T-helper 1 cell treated with Interleukin-12 subunit alpha and Interleukin-12 subunit beta and Interleukin-4 antibody, amounts not matched to agents 30 μg/mL and 1 μg/mL, for 36 hours (primary cell): ENCODE measurements around the gene CPNE8.

Experiments used
- H3K27ac Mint-ChIP-seq: one replicate; pipeline ENCODE4 v1.8.0; 2021; ENCODE audit warnings: mild to moderate bottlenecking, mixed read lengths
- H3K27me3 Mint-ChIP-seq: one replicate; pipeline ENCODE4 v1.8.0; 2021; ENCODE audit warnings: low read depth, mixed read lengths
- H3K36me3 Mint-ChIP-seq: one replicate; pipeline ENCODE4 v1.8.0; 2021; ENCODE audit warnings: low read depth, mixed read lengths
- H3K4me1 Mint-ChIP-seq: one replicate; pipeline ENCODE4 v1.8.0; 2021; ENCODE audit warnings: low read depth, mixed read lengths
- H3K4me3 Mint-ChIP-seq: one replicate; pipeline ENCODE4 v1.8.0; 2021; ENCODE audit warnings: mild to moderate bottlenecking, moderate library complexity, mixed read lengths
- H3K9me3 Mint-ChIP-seq: one replicate; pipeline ENCODE4 v1.8.0; 2021; ENCODE audit warnings: mixed read lengths

Gene CPNE8

DNA sequence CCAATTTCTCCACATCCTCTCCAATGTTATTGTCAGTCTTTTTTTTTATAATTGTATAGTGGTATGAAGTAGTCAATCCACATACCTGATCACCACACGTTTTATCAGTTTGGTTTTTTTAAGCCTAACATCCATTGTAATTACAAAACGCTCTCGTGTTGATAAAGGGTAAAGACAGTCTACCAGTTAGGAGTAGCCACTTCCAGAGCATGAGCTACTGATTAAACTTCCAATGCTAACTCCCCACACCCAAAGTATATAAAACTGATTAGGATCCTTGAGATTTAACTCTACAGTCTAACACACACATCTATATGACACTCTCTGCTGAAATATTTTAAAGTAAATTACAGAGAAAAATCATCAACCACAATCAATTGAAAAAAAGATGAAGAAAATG, 20.7 kb downstream of the CPNE8 start:
- no peaks in the 10 kb centered on the region for H3K4me1 Mint-ChIP-seq
- no peaks in the 10 kb centered on the region for H3K9me3 Mint-ChIP-seq
- H3K27me3 Mint-ChIP-seq = no peaks in the 10 kb centered on the region
- no peak overlapping the region for H3K4me3 Mint-ChIP-seq
- no peaks in the 10 kb centered on the region for H3K36me3 Mint-ChIP-seq
- H3K27ac Mint-ChIP-seq = no peak overlapping the region

DNA sequence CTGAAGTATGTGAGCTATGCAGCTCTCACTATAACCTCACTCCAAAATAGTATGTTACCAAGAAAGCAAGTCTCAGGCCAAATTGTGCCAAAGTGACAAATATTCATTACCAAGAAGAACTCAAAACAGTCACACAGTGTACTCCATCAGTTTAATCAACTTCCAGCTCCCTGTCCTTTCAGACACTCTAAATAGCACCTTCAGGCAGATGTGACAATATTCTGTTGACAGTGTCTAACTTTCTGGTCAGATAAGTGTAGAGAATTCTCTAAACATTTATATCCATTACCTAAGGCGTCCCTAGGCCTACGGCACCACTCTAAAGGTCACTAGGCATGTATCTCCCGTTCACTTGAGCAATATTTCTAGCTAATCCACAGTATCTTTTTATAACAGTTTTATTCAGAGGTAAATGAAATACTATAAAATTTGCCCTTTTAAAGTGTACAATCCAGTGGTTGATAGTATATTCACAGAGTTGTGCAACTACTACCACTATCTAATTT, 21.7 kb downstream of the CPNE8 start:
- Mint-ChIP-seq H3K36me3 (no peaks in the 10 kb centered on the region), H3K4me1 (no peaks in the 10 kb centered on the region), H3K4me3 (no peak overlapping the region), H3K27me3 (no peaks in the 10 kb centered on the region), H3K9me3 (no peaks in the 10 kb centered on the region), H3K27ac (no peak overlapping the region)

DNA sequence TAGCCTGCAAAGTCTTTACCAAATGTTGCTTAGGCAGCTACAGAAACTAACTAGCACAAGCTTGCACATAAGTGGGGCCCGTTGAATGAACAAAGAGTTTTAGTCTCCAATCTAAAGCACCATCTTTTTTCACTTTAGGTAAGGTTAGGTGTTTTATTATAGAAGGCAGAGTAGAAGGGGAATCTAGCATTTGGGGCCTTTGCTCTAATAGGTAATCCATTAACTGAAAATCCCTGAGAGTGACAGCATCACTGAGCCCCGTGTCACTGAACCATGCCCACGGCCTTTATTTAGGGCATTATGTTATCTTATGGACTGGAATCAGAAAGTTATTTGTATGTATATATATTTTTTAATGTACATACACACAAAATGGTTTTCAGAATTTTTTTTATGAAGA, 25.1 kb downstream of the CPNE8 start:
- Mint-ChIP-seq H3K9me3 (no peaks in the 10 kb centered on the region), H3K4me3 (no peak overlapping the region), H3K4me1 (no peaks in the 10 kb centered on the region), H3K27ac (no peak overlapping the region), H3K27me3 (no peaks in the 10 kb centered on the region), H3K36me3 (no peaks in the 10 kb centered on the region)

DNA sequence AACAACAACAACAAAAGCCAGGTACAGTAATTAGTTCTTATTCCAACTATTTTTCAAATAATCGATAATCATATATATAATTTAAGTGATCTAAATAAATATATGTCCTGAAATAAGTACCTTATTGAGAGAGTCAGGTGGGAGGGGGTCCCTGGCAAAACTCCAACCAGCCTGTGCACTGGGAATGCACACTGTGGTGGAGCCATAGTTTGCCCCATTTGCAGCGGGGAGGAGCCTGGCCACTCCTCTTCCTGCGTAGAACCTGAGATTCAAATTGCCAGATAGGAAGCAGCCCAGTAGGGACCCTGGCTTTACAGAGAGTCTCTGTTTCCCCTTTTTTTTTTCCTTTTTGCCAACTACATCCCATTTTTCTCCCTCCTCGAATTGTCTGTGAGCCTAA, 26.4 kb downstream of the CPNE8 start:
- Mint-ChIP-seq H3K36me3 (no peaks in the 10 kb centered on the region), H3K27ac (no peak overlapping the region), H3K4me1 (no peaks in the 10 kb centered on the region), H3K9me3 (no peaks in the 10 kb centered on the region), H3K4me3 (no peak overlapping the region), H3K27me3 (no peaks in the 10 kb centered on the region)

DNA sequence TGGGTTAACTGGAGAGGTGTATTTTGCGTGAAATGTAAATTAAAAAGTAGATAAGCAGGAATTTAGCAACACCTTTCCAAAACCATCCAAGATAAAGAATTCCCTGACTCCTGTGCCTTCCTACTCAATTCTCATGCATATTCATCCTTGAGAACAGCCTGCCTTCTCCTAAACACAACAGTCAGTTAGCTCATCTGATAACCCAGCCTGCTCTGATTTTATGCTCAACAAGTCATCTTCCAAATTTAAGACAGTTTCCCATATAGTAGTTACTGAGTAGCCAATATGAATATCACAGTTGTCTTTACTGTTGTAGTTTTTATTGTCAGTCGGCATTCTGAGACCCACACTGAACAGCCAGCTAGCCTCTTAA, 27.1 kb downstream of the CPNE8 start:
- Mint-ChIP-seq H3K4me3 (no peak overlapping the region), H3K4me1 (no peaks in the 10 kb centered on the region), H3K27ac (no peak overlapping the region), H3K27me3 (no peaks in the 10 kb centered on the region), H3K9me3 (no peaks in the 10 kb centered on the region), H3K36me3 (no peaks in the 10 kb centered on the region)

DNA sequence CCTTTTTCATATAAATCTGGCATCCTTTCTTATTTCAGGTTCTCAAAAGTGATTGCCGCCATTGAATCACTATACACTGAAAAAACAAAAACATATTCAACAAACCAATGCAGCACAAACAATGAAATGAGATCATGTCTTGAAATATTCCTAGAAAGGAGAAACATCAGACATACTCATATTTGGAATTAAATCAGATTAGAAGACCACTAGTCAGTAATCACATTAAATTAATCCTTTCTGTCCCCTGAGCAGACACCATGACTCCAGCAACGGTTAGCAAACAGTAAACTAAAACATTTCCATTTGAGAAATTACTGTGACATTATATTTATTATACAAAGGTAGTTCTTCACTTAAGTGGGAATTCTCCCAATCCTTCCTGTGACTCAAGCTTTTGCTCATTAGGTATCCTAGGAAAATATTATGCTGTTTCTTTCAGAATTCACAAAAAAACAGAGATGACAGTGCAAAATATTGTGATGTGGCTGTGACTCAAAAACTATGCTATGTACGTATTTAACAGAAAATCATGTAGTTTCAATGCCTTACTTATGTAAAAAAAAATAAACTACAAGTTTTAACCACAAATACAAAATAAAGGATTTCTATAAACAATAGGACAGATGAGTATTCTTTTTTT, 29.7 kb downstream of the CPNE8 start:
- Mint-ChIP-seq H3K27me3 (no peaks in the 10 kb centered on the region), H3K9me3 (no peaks in the 10 kb centered on the region), H3K4me3 (no peak overlapping the region), H3K4me1 (no peaks in the 10 kb centered on the region), H3K27ac (no peak overlapping the region), H3K36me3 (no peaks in the 10 kb centered on the region)

DNA sequence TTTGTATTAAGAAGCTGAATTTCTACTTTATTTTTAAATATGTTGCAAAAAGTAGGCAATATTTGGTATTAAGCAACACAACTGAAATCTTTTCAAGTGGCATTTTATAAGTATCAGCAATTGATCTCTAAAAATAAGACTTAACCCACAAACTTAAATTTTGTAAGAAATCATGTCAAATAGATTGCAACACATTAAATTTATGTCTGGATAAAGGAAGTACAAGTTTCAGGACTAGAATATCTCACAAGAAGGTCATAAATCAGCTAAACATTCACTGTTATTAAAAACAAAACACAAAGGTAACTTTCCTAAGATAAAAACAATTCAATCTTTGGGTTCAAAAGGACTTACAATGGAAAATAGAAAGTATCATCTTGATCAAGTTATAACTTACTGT, 32.8 kb downstream of the CPNE8 start:
- no peaks in the 10 kb centered on the region for H3K27me3 Mint-ChIP-seq
- H3K4me3 Mint-ChIP-seq = no peak overlapping the region
- H3K9me3 Mint-ChIP-seq = no peaks in the 10 kb centered on the region
- H3K4me1 Mint-ChIP-seq = no peaks in the 10 kb centered on the region
- H3K27ac Mint-ChIP-seq = no peak overlapping the region
- no peaks in the 10 kb centered on the region for H3K36me3 Mint-ChIP-seq

DNA sequence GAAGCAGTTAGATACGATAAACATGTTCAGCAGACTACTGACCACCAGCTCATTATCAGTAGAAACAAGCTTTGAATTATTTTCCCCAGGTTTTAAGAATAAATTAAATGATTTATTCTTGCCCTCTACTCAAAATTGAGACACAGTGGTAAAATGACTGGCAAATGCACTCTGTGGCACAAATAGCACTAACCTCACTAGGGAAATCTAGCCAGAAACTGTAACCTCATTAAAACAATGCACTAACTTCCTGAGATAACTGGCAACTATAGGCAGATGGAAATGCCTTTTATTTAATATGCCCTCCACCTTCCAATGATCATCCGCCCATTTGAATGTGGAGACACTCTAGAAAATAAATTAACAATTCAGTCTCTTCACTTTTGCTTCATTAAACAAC, 33.2 kb downstream of the CPNE8 start:
- H3K27ac Mint-ChIP-seq = no peak overlapping the region
- no peaks in the 10 kb centered on the region for H3K4me1 Mint-ChIP-seq
- H3K9me3 Mint-ChIP-seq = no peaks in the 10 kb centered on the region
- H3K36me3 Mint-ChIP-seq = no peaks in the 10 kb centered on the region
- no peaks in the 10 kb centered on the region for H3K27me3 Mint-ChIP-seq
- no peak overlapping the region for H3K4me3 Mint-ChIP-seq

DNA sequence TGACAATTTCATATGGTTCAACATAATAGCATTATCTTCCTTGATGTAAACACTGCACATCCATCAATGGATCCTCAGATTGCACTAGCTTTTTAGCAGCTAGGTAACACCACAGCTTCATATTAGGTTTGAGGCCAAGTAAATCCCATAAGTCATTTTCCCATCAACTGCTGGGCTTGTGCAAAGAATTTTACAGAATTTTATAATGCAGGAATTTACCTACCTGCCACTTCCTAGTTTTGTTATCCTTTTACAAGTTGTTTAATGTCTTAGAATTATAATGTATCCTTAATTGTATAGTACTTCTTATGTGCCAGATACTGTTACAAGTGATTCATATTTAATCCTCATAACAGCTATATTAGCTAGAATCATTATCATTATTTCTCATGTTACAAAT, 36.4 kb downstream of the CPNE8 start:
- no peaks in the 10 kb centered on the region for H3K36me3 Mint-ChIP-seq
- H3K4me1 Mint-ChIP-seq = no peaks in the 10 kb centered on the region
- no peaks in the 10 kb centered on the region for H3K27me3 Mint-ChIP-seq
- no peak overlapping the region for H3K4me3 Mint-ChIP-seq
- no peaks in the 10 kb centered on the region for H3K9me3 Mint-ChIP-seq
- no peak overlapping the region for H3K27ac Mint-ChIP-seq

DNA sequence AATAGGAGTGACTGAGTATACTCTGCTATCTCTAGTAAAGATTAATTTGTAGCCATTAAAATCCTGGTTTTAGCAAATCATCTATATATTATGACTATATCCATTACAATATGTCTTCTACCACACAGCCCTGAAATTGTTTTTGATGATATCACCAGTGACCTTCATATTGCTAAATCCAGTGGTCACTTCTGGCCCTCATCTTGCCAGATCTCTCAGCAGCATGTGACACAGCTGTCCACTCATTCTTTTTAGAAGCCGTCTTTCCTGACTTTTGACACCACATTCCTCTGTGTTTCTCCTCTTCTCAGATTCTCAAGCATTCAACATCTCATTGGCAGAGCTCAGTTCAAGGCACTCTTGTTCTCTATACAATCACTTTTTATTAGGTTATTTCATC, 54.9 kb downstream of the CPNE8 start:
- Mint-ChIP-seq H3K27me3 (no peaks in the 10 kb centered on the region), H3K27ac (no peak overlapping the region), H3K4me1 (no peaks in the 10 kb centered on the region), H3K4me3 (no peak overlapping the region), H3K9me3 (peaks cover 8% of the 10 kb centered on the region), H3K36me3 (peaks cover 2% of the 10 kb centered on the region)

DNA sequence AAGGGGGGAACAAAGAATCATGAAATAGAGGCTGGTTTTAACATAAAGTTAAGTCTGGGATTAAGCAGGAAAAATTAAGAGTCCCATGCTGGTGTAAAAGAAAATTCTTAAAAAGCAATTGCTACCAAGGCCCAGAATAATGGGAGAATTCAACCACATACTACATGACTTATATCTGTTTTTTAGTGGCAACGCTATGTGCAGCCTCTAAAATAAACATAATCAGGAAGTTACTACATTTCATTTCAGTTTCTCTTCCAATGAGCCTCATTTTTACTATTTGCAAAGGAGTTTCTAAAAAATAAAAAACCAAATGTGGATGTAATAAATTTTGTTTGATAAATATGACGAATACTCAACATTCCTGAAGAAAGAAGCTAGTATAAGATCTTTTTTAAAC, 58.1 kb downstream of the CPNE8 start:
- Mint-ChIP-seq H3K4me3 (no peak overlapping the region), H3K9me3 (peaks cover 4% of the 10 kb centered on the region), H3K27ac (no peak overlapping the region), H3K27me3 (no peaks in the 10 kb centered on the region), H3K4me1 (no peaks in the 10 kb centered on the region), H3K36me3 (peaks cover 2% of the 10 kb centered on the region)

DNA sequence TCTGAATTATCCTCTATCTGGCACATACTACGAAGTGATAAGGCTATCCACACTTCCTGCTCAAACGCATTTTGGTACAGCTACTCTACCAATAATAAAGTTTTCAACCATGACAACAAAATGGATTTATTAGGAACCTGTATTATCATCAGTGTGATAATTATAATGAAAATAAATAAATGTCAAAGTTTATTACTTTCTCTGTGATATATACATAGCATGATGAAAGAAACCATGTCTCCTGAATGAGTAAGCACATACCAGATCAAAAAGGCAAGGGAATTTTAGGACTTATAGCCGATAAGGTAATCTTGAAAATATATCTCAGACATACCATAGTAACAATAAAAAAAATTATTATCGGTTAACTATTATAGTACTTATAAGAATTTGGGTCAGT, 61.1 kb downstream of the CPNE8 start:
- no peaks in the 10 kb centered on the region for H3K27me3 Mint-ChIP-seq
- no peak overlapping the region for H3K27ac Mint-ChIP-seq
- no peak overlapping the region for H3K4me3 Mint-ChIP-seq
- no peaks in the 10 kb centered on the region for H3K36me3 Mint-ChIP-seq
- no peaks in the 10 kb centered on the region for H3K9me3 Mint-ChIP-seq
- no peaks in the 10 kb centered on the region for H3K4me1 Mint-ChIP-seq

DNA sequence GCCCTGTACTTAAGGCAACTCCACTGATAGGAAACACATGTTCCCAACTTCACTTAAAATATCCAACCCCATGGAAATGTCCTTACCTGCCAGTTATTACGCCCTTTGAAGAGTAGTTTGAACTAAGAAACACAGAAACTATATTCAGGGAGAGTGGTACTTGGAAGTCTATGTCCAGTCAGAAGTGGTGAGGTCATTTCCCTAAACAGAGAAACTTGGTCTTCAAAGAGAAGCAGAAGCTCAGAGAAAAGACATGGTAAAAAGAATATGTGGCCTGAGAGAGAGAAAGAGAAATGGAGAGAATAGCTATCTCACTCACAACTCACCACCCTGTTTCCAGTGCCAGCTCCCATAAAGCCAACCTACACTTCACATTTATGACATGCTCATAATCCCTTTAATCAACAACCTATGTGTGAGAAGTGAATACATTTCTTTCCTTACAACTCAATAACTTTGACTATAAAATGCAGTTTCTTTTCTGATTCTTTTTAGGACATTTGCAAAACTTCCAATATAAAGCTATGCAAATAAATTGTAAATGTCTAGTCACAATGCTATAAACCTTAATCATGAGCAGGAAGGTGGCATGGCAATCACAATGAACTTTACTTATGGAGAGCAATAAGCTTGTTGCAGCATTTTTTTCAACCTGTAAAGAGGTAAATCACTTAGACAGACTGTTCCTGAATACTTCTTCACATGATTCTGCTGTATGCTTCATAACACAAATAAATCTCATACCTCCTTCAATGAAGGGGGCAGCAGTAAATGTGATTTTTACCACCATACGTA, 67.1 kb downstream of the CPNE8 start:
- Mint-ChIP-seq H3K9me3 (no peaks in the 10 kb centered on the region), H3K27me3 (no peaks in the 10 kb centered on the region), H3K36me3 (peaks cover 1% of the 10 kb centered on the region), H3K27ac (no peak overlapping the region), H3K4me3 (no peak overlapping the region), H3K4me1 (peaks cover 2% of the 10 kb centered on the region)

DNA sequence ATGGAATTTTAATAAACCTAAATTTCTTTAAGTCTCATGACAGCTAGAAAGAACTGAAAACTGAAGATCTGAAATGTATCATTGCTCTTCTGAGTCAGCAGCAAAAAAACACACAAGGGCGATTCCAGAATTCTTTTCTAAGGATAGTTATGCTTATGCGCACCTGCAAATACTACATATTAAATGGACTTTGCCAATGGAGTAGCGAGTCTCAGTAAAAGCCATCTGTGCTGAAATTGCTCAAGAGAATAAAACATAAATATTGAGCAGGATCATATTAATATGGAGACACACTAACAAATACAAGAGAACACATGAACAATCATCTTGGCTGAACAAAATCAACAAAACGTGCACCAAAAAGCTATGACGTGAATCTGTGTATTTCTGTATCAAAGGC, 73.7 kb downstream of the CPNE8 start:
- Mint-ChIP-seq H3K9me3 (no peaks in the 10 kb centered on the region), H3K27me3 (no peaks in the 10 kb centered on the region), H3K27ac (no peak overlapping the region), H3K4me1 (no peaks in the 10 kb centered on the region), H3K36me3 (peaks cover 1% of the 10 kb centered on the region), H3K4me3 (no peak overlapping the region)

DNA sequence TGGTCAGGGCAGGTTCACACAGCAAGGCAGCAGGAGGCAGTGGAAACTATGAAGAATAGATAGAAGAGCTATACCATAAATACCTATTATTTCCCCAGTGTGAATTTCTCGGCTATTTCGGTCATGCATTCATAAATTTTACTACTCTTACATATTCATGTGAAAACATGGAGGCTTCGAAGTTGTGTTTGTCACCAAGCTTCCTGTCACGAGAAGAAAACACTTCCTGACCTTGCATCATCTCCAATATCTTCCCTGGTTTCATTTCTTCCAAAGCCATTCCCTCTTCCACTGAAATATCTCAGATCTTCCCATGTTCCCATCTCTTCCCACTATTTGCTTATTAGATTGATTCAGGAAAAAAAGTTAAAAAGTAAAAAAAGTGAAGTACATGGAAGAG, 80.4 kb downstream of the CPNE8 start:
- Mint-ChIP-seq H3K4me1 (no peaks in the 10 kb centered on the region), H3K27ac (no peak overlapping the region), H3K36me3 (no peaks in the 10 kb centered on the region), H3K4me3 (no peak overlapping the region), H3K9me3 (no peaks in the 10 kb centered on the region), H3K27me3 (no peaks in the 10 kb centered on the region)
